Measurements from ENCODE around the gene CD27. TPM values are rescaled to one million over a fixed set of nuclear protein-coding genes. Genes with fewer than 3 reads are reported as not detected.

The CD27 gene
- total RNA-seq, 1 donor from 2014 or later, result not detected

GRCh38 chr12:6443361-6443983, 1.3 kb upstream of the CD27 start:
- Mint-ChIP-seq H3K4me1 (ENCODE audit: low read depth) (no peaks in the 10 kb centered on the region), H3K36me3 (ENCODE audit: low read depth) (peaks cover 7% of the 10 kb centered on the region), H3K27me3 (ENCODE audit: low read depth) (no peaks in the 10 kb centered on the region), H3K27ac (ENCODE audit: unreplicated experiment) (no peak overlapping the region), H3K4me3 (ENCODE audit: unreplicated experiment) (no peak overlapping the region), H3K9me3 (ENCODE audit: low read depth) (no peaks in the 10 kb centered on the region)
- DNase-seq (ENCODE audit: low spot score), result no peak
- no peak for TF ChIP-seq CTCF (IDR thresholded peaks at IDR 0.05)

- DNase-seq (ENCODE audit: low spot score), result no peak
- Mint-ChIP-seq H3K4me3 (ENCODE audit: unreplicated experiment) (no peak overlapping the region), H3K27me3 (ENCODE audit: low read depth) (no peaks in the 10 kb centered on the region), H3K9me3 (ENCODE audit: low read depth) (no peaks in the 10 kb centered on the region), H3K27ac (ENCODE audit: unreplicated experiment) (no peak overlapping the region), H3K36me3 (ENCODE audit: low read depth) (peaks cover 7% of the 10 kb centered on the region), H3K4me1 (ENCODE audit: low read depth) (no peaks in the 10 kb centered on the region)
- no peak for TF ChIP-seq CTCF (IDR thresholded peaks at IDR 0.05)
Measured at GRCh38 chr12:6444031-6444430, 724 bp upstream of the CD27 start.

- Mint-ChIP-seq H3K36me3 (ENCODE audit: low read depth) (peaks cover 7% of the 10 kb centered on the region), H3K4me3 (ENCODE audit: unreplicated experiment) (peak overlapping the region; percentile 78), H3K27me3 (ENCODE audit: low read depth) (no peaks in the 10 kb centered on the region), H3K4me1 (ENCODE audit: low read depth) (peaks cover 29% of the 10 kb centered on the region), H3K27ac (ENCODE audit: unreplicated experiment) (peak overlapping the region; percentile 36), H3K9me3 (ENCODE audit: low read depth) (no peaks in the 10 kb centered on the region)
- no peak for DNase-seq (ENCODE audit: low spot score)
- no peak for TF ChIP-seq CTCF (IDR thresholded peaks at IDR 0.05)
Measured at GRCh38 chr12:6450091-6450868, 5.5 kb downstream of the CD27 start.

- no peak for DNase-seq (ENCODE audit: low spot score)
- Mint-ChIP-seq H3K9me3 (ENCODE audit: low read depth) (no peaks in the 10 kb centered on the region), H3K4me3 (ENCODE audit: unreplicated experiment) (peak overlapping the region; percentile 78), H3K36me3 (ENCODE audit: low read depth) (peaks cover 5% of the 10 kb centered on the region), H3K27me3 (ENCODE audit: low read depth) (no peaks in the 10 kb centered on the region), H3K4me1 (ENCODE audit: low read depth) (peaks cover 29% of the 10 kb centered on the region), H3K27ac (ENCODE audit: unreplicated experiment) (peak overlapping the region; percentile 94)
- TF ChIP-seq CTCF (IDR thresholded peaks at IDR 0.05), result no peak
Measured at GRCh38 chr12:6450869-6451347, 6.2 kb downstream of the CD27 start.

GRCh38 chr12:6451348-6452244, 6.8 kb downstream of the CD27 start, which contains the start of gene TAPBPL:
TSS of gene TAPBPL (plus strand) at chr12:6452042. CDS start at chr12:6452249, 207 bp downstream.
- TF ChIP-seq CTCF (IDR thresholded peaks at IDR 0.05), result no peak
- no peak for DNase-seq (ENCODE audit: low spot score)
- no peaks in the 10 kb centered on the region for H3K27me3 Mint-ChIP-seq (ENCODE audit: low read depth)

More at GRCh38 chr12:6451348-6452244, 6.8 kb downstream of the CD27 start, which contains the start of gene TAPBPL:
- Mint-ChIP-seq H3K9me3 (ENCODE audit: low read depth) (no peaks in the 10 kb centered on the region), H3K27ac (ENCODE audit: unreplicated experiment) (peak within 1 kb of the TSS; percentile 94), H3K36me3 (ENCODE audit: low read depth) (peaks cover 6% of the 10 kb centered on the region), H3K4me3 (ENCODE audit: unreplicated experiment) (peak within 1 kb of the TSS; percentile 78), H3K4me1 (ENCODE audit: low read depth) (peaks cover 29% of the 10 kb centered on the region)
